GM20000 (cell line): ENCODE data around the gene DDX43.
"Not testable (repeated sequence)": the region's sequence is repeated elsewhere in the genome, so short reads cannot be mapped to it uniquely, and the experiment has no call there.

ENCODE experiments used
- DNase-seq: peaks from one replicate; pipeline ENCODE4 v3.0.0; 2012; ENCODE audit warnings: low spot score
- TF ChIP-seq, protein P1 (sequence below): IDR thresholded peaks from 2 replicates; pipeline ENCODE4 v1.5.1; 2012; ENCODE audit warnings: mild to moderate bottlenecking, control low read depth; ENCODE audit errors: extremely low read depth, missing control alignments

DDX43 gene

DNA sequence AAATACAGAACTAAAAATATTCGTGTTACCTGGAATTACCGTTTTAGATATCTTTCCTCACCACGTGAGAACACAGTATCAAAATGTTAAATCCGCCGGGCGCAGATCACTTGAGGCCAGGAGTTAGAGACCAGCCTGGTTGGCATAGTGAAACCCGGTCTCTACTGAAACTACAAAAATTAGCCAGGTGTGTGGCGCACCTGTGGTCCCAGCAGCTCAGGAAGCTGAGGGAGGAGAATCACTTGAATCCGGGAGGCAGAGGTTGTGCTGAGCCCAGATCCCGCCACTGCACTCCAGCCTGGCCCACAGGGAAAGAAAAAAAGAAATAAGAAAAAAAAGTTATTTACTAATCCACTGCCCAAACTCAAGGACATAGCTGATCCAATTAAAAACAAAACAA, 4.8 kb upstream of the DDX43 start:
- TF ChIP-seq, protein P1, sequence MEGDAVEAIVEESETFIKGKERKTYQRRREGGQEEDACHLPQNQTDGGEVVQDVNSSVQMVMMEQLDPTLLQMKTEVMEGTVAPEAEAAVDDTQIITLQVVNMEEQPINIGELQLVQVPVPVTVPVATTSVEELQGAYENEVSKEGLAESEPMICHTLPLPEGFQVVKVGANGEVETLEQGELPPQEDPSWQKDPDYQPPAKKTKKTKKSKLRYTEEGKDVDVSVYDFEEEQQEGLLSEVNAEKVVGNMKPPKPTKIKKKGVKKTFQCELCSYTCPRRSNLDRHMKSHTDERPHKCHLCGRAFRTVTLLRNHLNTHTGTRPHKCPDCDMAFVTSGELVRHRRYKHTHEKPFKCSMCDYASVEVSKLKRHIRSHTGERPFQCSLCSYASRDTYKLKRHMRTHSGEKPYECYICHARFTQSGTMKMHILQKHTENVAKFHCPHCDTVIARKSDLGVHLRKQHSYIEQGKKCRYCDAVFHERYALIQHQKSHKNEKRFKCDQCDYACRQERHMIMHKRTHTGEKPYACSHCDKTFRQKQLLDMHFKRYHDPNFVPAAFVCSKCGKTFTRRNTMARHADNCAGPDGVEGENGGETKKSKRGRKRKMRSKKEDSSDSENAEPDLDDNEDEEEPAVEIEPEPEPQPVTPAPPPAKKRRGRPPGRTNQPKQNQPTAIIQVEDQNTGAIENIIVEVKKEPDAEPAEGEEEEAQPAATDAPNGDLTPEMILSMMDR, result no peak
- DNase-seq, result no peak

DNA sequence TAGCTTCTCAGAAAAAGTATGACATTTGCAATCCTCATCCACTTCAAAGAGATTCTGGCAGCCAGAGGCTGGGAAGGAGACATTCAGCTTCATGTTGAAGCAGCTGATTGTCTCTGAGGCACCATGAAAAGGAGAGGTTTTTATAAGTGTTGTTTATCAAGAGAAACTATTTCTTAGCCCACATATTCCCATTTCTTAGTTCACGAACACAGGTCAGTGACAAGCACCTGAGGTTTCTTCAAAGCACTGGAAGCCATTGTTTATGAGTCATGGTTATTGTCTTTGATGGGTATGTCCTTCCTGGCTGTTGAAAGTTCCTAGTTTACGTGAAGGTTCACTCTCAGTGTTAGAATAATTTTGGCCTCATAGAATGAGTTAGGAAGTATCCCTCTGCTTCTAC, 3.0 kb upstream of the DDX43 start:
- TF ChIP-seq, protein P1, result no peak
- no peak for DNase-seq

DNA sequence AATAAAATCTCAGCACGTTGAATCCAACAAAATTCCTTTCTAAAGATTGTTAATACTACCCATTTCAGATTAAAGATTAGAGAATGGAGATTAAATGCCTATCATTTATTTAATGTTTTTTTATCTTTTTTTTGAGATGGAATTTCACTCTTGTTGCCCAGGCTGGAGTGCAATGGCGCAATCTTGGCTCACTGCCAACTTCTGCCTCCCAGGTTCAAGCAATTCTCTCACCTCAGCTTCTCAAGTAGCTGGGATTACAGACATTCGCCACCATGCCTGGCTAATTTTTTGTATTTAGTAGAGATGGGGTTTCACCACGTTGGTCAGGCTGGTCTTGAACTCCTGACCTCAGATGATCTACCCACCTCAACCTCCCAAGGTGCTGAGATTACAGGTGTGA, 2.4 kb upstream of the DDX43 start:
- not testable (repeated sequence) for DNase-seq

DNA sequence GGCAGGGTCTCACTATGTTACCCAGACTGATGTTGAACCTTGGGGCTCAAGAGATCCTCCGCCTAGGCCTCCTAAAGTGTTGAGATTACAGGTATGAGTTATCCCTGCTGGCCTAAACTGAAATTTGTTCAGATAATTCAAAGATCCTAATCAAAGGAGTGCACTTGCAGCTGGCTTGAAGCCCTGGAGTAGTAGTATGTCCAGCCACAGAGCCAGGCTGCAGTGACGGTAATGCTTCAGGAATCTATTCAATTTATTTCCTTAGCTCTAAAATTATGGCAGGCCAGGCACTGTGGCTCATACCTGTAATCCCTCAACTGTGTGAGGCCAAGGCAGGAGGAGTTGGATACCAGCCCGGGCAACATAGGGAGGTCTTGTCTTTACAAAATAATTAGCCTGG, 1.4 kb upstream of the DDX43 start:
- DNase-seq, result no peak
- TF ChIP-seq, protein P1, result no peak

DNA sequence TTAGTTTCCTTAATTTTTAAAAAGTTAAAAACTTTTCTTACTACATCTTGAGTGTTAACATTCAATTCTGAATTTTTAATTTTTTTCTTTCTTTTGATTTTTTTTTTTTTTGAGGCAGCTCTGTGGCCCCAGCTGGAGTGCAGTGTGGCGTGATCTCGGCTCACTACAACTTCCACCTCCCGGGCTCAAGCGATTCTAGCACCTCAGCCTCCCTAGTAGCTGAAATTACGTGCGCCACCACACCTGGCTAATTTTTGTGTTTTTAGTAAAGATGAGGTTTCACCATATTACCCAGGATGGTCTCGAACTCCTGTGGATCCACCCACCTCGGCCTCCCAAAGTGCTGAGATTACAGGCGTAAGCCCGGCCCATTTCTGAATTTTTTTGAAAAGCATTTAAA, 1.2 kb downstream of the DDX43 start:
- DNase-seq, result no peak
- TF ChIP-seq, protein P1, result no peak

DNA sequence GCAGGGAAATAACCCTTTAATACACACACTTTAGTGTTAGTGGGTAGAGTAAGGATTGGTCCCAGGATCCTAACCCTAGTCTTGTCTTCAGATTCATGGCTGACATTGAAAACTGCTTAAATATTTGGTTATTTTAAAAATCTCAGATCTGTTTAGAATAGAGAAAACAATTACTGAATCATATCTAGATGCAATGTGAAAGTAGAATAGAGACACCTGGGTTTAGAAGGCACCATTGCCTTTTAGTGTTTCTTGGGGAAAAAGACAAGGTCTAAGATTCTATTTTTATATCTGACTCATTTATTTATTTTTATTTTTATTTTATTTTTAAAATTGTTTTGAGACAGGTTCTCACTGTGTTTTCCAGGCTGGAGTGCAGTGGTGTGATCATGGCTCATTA, 6.0 kb downstream of the DDX43 start:
- TF ChIP-seq, protein P1, result no peak
- no peak for DNase-seq

DNA sequence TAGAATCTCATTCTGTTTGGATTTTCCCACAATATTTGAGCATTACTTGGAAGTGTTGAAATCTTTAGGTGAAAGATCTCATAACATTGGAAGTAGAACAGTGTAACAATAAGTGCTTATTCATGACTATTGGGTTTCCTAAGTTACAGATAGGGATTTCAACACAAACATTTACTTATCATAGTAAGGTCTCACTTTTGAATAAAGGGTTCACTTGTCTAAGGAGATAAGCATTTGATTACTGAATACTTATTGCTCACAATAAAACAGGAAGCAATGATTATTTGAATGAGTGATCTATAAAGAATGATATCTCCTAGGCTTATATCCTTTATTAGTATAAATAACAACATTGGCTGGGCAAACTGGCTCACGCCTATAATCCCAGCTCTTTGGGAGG, 14.8 kb downstream of the DDX43 start:
- no peak for DNase-seq
- TF ChIP-seq, protein P1, result no peak

DNA sequence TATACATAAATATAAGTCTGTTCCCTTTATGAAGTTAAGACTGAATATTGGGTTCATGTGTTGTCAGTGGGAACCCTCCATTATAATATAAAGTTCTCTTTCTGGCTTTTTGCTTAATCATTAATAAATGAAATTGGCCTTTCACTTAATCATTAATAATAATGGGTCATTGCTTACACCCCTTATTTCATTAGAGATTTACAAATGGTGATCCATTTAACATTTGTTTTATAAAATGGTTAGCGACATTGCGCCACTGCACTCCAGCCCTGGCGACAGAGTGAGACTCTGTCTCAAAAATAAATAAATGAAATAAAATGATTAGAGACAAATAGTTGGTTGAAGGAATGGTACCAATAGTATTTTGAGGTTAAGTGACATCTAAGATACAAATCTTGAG, 18.5 kb downstream of the DDX43 start:
- DNase-seq, result no peak
- TF ChIP-seq, protein P1, result no peak
